ENCODE data around the gene NANS. TPM values are rescaled to one million over a fixed set of nuclear protein-coding genes. Genes with fewer than 3 reads are reported as not detected.
"Not testable (repeated sequence)": the region's sequence is repeated elsewhere in the genome, so short reads cannot be mapped to it uniquely, and the experiment has no call there.

NANS gene
- total RNA-seq, 2 experiments from 2014 or later, result 51.2 to 51.8 TPM

DNA sequence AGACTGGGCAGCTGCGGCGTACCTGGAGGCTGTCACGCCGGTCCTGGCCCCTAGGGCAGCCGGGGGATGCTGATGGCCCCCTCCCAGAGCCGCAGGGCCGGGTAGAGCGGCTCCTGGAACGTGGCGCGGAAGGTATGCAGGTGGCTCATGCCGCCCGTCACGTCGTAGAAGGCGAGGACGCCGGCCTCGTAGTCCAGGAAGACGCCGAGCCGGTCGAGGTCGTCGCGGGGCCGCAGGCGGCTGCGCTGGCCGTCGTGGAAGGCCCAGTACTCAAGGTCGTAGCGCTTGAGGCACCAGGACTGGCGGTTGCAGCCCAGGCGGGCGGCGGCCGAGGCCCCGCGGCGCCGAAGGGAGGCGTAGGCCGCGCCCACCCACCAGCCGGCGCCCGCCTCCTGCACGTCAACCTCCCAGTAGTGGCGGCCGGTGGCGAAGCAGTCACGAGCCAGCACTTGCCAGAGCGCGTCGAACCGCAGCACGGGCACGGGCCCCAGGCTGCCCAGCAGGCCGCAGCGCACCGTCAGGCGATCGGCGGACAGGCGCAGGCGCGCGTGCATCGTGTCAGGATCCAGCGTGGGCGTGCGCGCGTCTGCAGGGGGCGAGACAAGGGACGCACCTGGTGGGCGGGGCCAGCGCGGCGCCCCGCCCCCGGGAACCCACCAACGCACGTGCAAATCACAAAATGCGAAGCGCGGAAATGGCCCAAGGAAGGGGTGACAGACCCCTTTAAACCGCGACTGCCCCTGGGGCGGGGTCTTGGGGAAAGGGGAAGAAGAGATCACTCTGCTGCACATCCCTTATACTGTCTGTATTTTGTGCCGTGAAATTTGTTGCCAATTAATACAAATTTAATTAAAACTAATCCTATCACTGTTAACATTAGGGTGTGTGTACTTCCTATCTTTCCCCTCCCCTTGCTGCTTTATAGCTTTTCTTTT lies 31.2 kb downstream of the NANS start:
- TF ChIP-seq, protein P1, sequence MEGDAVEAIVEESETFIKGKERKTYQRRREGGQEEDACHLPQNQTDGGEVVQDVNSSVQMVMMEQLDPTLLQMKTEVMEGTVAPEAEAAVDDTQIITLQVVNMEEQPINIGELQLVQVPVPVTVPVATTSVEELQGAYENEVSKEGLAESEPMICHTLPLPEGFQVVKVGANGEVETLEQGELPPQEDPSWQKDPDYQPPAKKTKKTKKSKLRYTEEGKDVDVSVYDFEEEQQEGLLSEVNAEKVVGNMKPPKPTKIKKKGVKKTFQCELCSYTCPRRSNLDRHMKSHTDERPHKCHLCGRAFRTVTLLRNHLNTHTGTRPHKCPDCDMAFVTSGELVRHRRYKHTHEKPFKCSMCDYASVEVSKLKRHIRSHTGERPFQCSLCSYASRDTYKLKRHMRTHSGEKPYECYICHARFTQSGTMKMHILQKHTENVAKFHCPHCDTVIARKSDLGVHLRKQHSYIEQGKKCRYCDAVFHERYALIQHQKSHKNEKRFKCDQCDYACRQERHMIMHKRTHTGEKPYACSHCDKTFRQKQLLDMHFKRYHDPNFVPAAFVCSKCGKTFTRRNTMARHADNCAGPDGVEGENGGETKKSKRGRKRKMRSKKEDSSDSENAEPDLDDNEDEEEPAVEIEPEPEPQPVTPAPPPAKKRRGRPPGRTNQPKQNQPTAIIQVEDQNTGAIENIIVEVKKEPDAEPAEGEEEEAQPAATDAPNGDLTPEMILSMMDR (IDR thresholded peaks at IDR 0.05), result no peak
- ATAC-seq (peak; percentile 51), DNase-seq (peak; percentile 27)
- Mint-ChIP-seq H3K27ac (no peak overlapping the region), H3K27me3 (no peaks in the 10 kb centered on the region), H3K36me3 (ENCODE audit: low read depth) (peaks cover 37% of the 10 kb centered on the region), H3K4me1 (ENCODE audit: low read depth) (peaks cover 13% of the 10 kb centered on the region), H3K9me3 (no peaks in the 10 kb centered on the region), H3K4me3 (no peak overlapping the region)
- POLR2A ChIA-PET, result interaction anchor here (1.5 to 1.6 kb wide), 2 partner anchors 11 to 31 kb away, joined by 3 to 5 read pairs; no protein-coding TSS in a partner anchor
- intact Hi-C loops (cut with micrococcal nuclease), result no loop called here
- CTCF ChIA-PET, result interaction anchor here (1.0 to 3.6 kb wide), 4 partner anchors 10 to 106 kb away, joined by 3 to 19 read pairs (median 4); no protein-coding TSS in a partner anchor

DNA sequence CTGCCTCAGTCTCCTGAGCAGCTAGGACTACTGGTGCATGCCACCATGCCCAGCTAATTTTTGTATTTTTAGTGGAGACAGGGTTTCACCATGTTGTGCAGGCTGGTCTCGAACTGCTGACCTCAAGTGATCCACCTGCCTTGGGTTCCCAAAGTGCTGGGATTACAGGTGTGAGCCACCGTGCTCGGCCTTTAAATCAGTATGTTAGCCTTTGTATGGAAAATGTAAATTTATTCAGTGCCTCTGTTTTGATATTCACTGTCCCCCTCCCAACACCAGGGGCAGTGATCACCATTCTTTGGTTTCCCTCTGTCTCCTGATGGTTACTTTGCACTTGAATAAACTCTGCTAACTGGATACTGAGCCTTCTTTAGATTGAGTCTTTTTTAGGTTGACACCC lies 34.1 kb downstream of the NANS start:
- H3K27ac Mint-ChIP-seq; ATAC-seq; H3K27me3 Mint-ChIP-seq; DNase-seq; H3K9me3 Mint-ChIP-seq; H3K4me3 Mint-ChIP-seq; intact Hi-C loops (cut with micrococcal nuclease): not testable (repeated sequence)
- H3K4me1 Mint-ChIP-seq (ENCODE audit: low read depth), result peaks cover 11% of the 10 kb centered on the region
- ChIA-PET POLR2A (interaction anchor here (0.6 to 1.1 kb wide), 3 partner anchors 34 to 166 kb away, joined by 3 read pairs; partner anchors contain the start of gene NANS), CTCF (interaction anchor here (0.6 to 3.6 kb wide), 2 partner anchors 10 to 16 kb away, joined by 3 to 19 read pairs; no protein-coding TSS in a partner anchor)
- peaks cover 36% of the 10 kb centered on the region for H3K36me3 Mint-ChIP-seq (ENCODE audit: low read depth)

DNA sequence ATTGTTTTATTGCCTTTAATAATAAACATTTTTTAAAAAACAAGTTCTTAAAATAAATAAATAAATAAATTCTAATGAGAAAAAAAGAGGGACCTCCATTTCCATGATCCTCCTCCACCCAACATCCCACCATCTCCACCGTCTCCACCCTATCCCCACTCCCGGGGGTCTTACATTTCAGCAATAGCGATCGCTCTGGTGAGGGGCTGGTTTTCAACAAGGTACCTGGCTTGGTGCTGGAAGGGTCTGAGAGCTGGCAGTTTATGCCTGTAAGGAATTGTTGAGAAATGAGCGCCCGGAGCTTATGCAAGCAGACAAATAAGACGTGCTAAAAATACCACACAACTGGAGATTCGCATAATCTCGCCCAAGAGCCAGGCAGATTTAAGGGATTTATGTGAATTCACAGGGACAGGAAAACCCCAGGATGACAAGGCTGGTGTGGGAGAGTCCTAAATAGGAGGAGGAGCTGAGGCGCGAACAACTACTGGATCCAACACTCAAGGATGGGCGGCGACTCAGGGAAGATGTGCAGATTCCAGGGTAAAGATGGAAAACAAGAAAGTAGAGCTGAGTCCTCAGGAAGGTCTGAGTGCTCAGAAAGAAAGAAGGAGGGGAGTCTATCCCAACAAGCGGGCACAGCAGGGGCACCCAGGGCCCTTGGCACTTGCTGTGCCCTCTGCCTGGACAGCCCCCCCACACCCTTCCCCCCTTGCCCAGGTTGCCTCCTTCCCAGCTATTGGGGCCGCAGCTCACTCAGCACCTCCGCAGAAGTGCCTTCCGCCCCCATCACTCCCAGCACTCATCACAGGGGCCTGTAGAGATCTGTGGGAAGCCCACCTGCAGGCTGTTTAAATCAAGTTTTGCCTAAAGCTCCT lies 35.4 kb downstream of the NANS start:
- Mint-ChIP-seq H3K36me3 (ENCODE audit: low read depth) (peaks cover 37% of the 10 kb centered on the region), H3K9me3 (no peaks in the 10 kb centered on the region), H3K4me1 (ENCODE audit: low read depth) (peaks cover 11% of the 10 kb centered on the region), H3K27me3 (no peaks in the 10 kb centered on the region), H3K4me3 (no peak overlapping the region), H3K27ac (no peak overlapping the region)
- no peak for DNase-seq
- POLR2A ChIA-PET, result interaction anchor here (1.1 to 2.4 kb wide), 4 partner anchors 10 to 105 kb away, joined by 3 to 8 read pairs (median 4); partner anchors contain the start of gene TRIM14
- no peak for ATAC-seq
- TF ChIP-seq, protein P1 (IDR thresholded peaks at IDR 0.05), result no peak
- intact Hi-C loops (cut with micrococcal nuclease), result no loop called here
- CTCF ChIA-PET, result interaction anchor here (1.1 kb wide), 1 partner anchor 18 kb away, joined by 4 read pairs; no protein-coding TSS in a partner anchor

DNA sequence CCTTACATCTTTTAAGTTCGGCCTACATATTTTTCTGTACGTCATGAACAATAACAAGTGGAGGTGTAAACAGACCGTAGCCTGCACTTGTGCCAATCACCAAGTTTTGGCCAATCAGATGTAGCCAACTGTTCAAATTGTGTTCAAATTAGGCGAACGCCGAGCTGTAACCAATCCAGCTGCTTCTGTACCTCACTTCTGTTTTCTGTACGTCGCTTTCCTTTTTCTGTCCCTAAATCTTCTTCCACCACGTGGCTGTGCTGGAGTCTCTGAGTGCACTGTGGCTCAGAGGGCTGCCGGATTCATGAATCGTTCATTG lies 36.0 kb downstream of the NANS start:
- ChIA-PET CTCF (interaction anchor here (1.1 to 1.9 kb wide), 2 partner anchors 19 to 25 kb away, joined by 4 read pairs; no protein-coding TSS in a partner anchor), POLR2A (interaction anchor here (1.2 to 2.4 kb wide), 3 partner anchors 9 to 26 kb away, joined by 3 to 8 read pairs (median 6); partner anchors contain the start of gene TRIM14)
- Mint-ChIP-seq H3K27me3 (no peaks in the 10 kb centered on the region), H3K27ac (no peak overlapping the region), H3K36me3 (ENCODE audit: low read depth) (peaks cover 41% of the 10 kb centered on the region), H3K9me3 (no peaks in the 10 kb centered on the region), H3K4me1 (ENCODE audit: low read depth) (peaks cover 17% of the 10 kb centered on the region), H3K4me3 (no peak overlapping the region)
- intact Hi-C loops (cut with micrococcal nuclease), result no loop called here
- DNase-seq (no peak), ATAC-seq (no peak)
- TF ChIP-seq, protein P1 (IDR thresholded peaks at IDR 0.05), result no peak

DNA sequence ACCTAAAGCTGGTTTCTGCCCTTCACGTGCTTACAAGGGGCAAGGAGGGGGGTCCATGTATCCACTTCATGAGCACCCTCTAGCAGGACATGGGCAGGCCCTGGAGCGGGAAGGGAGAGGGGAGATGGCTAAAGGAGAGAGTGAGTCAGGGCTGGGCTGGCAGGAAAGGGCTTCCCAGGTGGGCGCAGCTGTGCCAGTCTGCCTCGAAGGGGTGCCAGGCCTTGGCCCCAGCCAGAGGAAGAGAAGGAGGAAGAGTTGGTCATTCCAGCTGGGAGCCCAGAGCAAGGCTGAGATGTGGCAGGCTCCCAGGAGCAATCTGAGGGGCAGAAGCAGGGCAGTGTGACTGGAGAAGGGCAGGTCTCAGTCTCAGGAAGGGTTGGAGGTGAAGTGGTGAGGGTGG lies 37.8 kb downstream of the NANS start:
- ATAC-seq, result no peak
- Mint-ChIP-seq H3K4me3 (no peak overlapping the region), H3K27ac (no peak overlapping the region), H3K4me1 (ENCODE audit: low read depth) (peaks cover 28% of the 10 kb centered on the region), H3K27me3 (no peaks in the 10 kb centered on the region), H3K9me3 (no peaks in the 10 kb centered on the region), H3K36me3 (ENCODE audit: low read depth) (peaks cover 49% of the 10 kb centered on the region)
- ChIA-PET CTCF (interaction anchor here (1.9 kb wide), 1 partner anchor 24 kb away, joined by 4 read pairs; no protein-coding TSS in a partner anchor), POLR2A (interaction anchor here (1.3 kb wide), 1 partner anchor 14 kb away, joined by 3 read pairs; no protein-coding TSS in a partner anchor)
- intact Hi-C loops (cut with micrococcal nuclease), result no loop called here
- TF ChIP-seq, protein P1 (IDR thresholded peaks at IDR 0.05), result no peak
- DNase-seq, result no peak
